Left ventricle myocardium inferior (tissue), 1 donor: ENCODE measurements around the gene TBC1D9. TPM values are rescaled to one million over a fixed set of nuclear protein-coding genes. Genes with fewer than 3 reads are reported as not detected.
A peak's percentile ranks its signal among the peaks of the same experiment; 100 is the strongest.

Experiments
- DNase-seq: peaks from one replicate; pipeline ENCODE4 v3.0.0-alpha.2; 2020
- H3K27ac ChIP-seq: fragments of 200-600 bp; replicated peaks from 2 replicates; pipeline ENCODE4 v1.8.0; 2021
- H3K27me3 ChIP-seq: fragments of 200-600 bp; 2 replicates; pipeline ENCODE4 v1.8.0; 2021; ENCODE audit warnings: low read depth
- H3K36me3 ChIP-seq: fragments of 200-600 bp; 2 replicates; pipeline ENCODE4 v1.8.0; 2021
- H3K4me1 ChIP-seq: fragments of 200-600 bp; 2 replicates; pipeline ENCODE4 v1.8.0; 2021
- H3K4me3 ChIP-seq: fragments of 200-600 bp; 2 replicates; pipeline ENCODE4 v1.8.0; 2021; ENCODE audit warnings: mild to moderate bottlenecking, moderate library complexity
- H3K9me3 ChIP-seq: fragments of 200-600 bp; replicated peaks from 2 replicates; pipeline ENCODE4 v1.8.0; 2021
- intact Hi-C: fragments of 100-400 bp; cut with micrococcal nuclease; formaldehyde crosslinking; loops from one replicate; pipeline ENCODE4 v1.11.0; 2022
- total RNA-seq: library from RNA; stranded (reverse); fragmentation: NEBNext Ultra II Directional; extraction: Animal tissue kit (Norgen Biotek cat#: 25700); gene quantifications from one replicate; pipeline ENCODE4 v1.2.1, GENCODE V29; 2021
- TF ChIP-seq, protein P1 (sequence below): fragments of 200-600 bp; IDR thresholded peaks from 2 replicates; pipeline ENCODE4 v1.8.0; 2021; ENCODE audit warnings: antibody characterized with exemption, mild to moderate bottlenecking, borderline replicate concordance
- donor health status: DM: no; HTN: yes; CAD: no; lungs with severe emphysema.

Gene TBC1D9
- total RNA-seq, 1 donor from 2014 or later: 11.4 TPM

DNA sequence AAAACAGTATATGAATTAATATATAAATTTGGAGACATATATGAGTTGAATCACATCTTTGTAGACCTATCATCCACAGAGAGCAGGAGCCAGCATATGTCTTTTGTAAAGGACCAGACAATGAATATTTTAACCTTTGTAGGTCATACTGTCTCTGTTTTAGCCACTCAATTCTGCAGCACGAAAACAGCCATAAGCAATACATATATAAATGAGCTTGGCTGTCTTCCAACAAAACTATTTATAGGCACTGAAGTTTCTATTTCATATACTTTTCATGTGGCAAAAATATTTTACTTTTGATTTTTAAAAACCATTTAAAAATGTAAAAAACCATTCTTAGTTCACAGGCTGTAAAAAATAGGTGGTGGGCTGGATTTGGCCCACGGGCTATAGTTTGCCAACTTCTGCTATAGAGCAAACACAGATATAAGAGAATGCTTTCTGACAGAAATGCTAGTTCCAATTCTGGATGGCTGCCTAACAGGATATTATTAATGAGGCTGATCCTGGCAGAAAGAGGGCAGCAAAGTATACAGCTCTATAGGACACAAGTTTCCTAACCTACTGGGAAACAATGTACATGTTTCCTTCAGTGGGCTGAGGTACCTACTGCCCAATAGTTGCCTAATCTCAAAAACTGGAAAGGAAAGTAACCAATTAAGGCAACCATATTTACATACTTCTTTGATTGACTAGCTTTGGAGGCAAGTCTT, 129.4 kb downstream of the TBC1D9 start:
- H3K4me3 ChIP-seq: no peak overlapping the region
- TF ChIP-seq, protein P1, sequence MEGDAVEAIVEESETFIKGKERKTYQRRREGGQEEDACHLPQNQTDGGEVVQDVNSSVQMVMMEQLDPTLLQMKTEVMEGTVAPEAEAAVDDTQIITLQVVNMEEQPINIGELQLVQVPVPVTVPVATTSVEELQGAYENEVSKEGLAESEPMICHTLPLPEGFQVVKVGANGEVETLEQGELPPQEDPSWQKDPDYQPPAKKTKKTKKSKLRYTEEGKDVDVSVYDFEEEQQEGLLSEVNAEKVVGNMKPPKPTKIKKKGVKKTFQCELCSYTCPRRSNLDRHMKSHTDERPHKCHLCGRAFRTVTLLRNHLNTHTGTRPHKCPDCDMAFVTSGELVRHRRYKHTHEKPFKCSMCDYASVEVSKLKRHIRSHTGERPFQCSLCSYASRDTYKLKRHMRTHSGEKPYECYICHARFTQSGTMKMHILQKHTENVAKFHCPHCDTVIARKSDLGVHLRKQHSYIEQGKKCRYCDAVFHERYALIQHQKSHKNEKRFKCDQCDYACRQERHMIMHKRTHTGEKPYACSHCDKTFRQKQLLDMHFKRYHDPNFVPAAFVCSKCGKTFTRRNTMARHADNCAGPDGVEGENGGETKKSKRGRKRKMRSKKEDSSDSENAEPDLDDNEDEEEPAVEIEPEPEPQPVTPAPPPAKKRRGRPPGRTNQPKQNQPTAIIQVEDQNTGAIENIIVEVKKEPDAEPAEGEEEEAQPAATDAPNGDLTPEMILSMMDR: peak; percentile 21

DNA sequence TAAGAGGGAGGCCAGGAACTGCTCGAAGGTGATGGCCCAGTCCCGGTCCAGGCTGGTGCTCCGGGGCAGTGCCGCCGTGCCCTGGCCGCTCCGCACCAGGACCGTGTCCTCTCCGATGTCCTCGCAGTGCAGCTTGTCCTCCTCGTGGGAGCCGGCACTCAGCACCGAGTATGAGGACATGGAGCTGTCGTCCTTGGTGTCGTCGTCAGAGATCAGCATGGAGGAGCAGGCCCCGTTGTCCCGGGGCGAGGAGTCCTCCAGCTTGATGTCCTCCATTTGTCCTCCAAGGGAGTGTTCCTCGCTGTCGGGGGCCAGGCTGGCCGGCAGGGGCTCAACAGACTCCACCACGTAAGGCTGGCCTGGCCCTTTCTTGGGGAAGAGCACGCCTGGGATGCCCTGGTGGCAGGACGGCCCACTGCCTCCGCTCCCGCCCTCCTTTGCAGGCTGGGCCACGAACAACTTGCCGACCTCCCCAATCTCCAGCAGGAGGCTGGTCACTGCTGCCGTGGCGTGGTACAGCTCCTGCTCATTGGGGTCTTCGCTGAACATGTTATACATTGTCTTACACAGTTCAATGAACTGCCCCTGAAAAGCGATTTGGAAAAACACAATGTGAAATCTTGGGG, 133.7 kb downstream of the TBC1D9 start:
- Histone ChIP-seq H3K9me3 (no peaks in the 10 kb centered on the region), H3K27ac (no peak overlapping the region), H3K4me1 (no peaks in the 10 kb centered on the region), H3K36me3 (peaks cover 60% of the 10 kb centered on the region), H3K27me3 (no peaks in the 10 kb centered on the region), H3K4me3 (no peak overlapping the region)
- intact Hi-C loops: no loop called here
- no peak for DNase-seq
- TF ChIP-seq, protein P1: no peak

More for the DNA sequence above, 129.4 kb downstream of the TBC1D9 start:
- no peaks in the 10 kb centered on the region for H3K4me1 ChIP-seq
- H3K27me3 ChIP-seq: no peaks in the 10 kb centered on the region
- no peak overlapping the region for H3K27ac ChIP-seq
- H3K36me3 ChIP-seq: peaks cover 74% of the 10 kb centered on the region
- intact Hi-C loops: no loop called here
- H3K9me3 ChIP-seq: no peaks in the 10 kb centered on the region
- DNase-seq: no peak

DNA sequence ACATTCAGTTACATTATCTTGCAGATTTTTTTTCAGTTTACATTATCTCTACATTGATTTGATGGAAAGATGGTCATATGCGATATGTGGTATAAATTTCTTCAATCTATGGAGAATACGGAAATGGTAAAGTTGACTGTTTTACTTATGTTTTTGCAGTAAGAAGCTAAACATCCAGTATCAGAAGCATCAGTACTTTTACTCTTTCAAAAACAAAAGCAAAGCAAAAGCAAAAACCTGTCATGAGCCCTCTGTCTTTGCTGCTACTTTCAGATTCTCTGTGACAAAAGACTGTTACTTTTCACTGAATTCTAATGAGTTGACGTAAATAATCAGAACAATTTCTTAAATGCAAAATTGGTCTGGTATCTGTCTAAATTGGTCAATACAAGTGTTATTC, 135.0 kb downstream of the TBC1D9 start:
- no peak overlapping the region for H3K27ac ChIP-seq
- TF ChIP-seq, protein P1: no peak
- no peak overlapping the region for H3K4me3 ChIP-seq
- intact Hi-C loops: no loop called here
- DNase-seq: no peak
- no peaks in the 10 kb centered on the region for H3K4me1 ChIP-seq
- H3K9me3 ChIP-seq: no peaks in the 10 kb centered on the region
- no peaks in the 10 kb centered on the region for H3K27me3 ChIP-seq
- peaks cover 47% of the 10 kb centered on the region for H3K36me3 ChIP-seq

DNA sequence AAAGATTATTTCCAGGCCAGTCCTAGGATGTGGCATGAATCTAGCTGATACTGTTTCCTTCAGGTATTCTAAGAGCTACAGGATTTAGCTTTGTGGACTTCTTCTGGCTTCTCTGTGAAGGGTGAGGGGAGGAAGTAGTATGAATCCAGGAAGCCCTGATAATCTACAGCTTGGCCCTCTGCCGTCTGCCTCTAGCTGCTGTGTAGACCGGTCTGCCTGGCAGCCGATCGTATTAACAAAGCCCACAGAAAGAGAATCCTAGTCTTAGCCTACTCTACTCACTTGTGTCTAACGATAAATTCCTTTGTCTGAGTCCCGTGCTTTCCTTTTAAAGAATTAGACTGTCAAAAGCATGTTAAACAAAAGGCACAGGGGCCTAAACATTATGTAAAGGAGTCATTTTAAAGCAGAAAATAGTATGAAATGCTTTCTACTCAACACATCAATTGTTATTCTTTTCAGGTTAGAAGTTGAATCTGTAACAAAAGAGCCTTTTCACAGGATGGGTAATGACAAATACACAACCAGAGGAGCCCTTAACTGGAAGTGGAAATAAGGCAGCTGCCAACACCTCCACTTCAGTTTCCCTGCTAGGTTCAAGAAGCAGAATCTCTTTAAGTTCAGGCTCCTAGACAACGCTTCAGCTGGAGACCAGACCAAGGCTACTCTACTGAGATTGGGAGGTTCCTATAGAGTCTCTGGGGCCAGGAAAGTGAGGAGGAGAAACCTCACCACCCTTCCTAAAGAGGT, 138.5 kb downstream of the TBC1D9 start:
- intact Hi-C loops: loop anchor here (5.0 kb wide), 1 partner anchor 235 kb away; no protein-coding TSS in a partner anchor
- Histone ChIP-seq H3K9me3 (no peaks in the 10 kb centered on the region), H3K4me3 (no peak overlapping the region), H3K36me3 (peaks cover 15% of the 10 kb centered on the region), H3K27me3 (no peaks in the 10 kb centered on the region), H3K27ac (no peak overlapping the region), H3K4me1 (no peaks in the 10 kb centered on the region)
- TF ChIP-seq, protein P1: no peak
- DNase-seq: no peak

DNA sequence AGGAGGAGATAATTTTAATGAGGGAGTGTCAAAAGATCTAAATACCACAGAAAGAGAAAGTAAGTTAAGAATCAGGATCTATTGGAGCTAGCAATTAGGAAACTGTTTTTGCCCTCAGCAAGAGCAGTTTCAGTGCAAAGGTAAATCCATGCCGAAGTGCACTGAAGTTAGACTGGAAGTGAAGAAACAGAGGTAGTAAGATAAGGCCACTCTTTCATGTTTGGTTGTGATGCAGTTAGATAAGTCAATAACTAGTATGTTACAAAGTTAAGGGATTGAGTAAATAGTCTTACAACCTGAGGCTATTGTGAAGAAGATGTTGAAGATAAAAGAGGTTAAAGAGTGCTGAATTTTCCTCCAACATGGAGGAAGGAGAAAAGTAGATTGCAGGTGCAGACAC, 140.7 kb downstream of the TBC1D9 start:
- intact Hi-C loops: loop anchor here (5.0 kb wide), 1 partner anchor 237 kb away; no protein-coding TSS in a partner anchor
- Histone ChIP-seq H3K27ac (no peak overlapping the region), H3K4me3 (no peak overlapping the region), H3K27me3 (no peaks in the 10 kb centered on the region), H3K9me3 (no peaks in the 10 kb centered on the region), H3K36me3 (no peaks in the 10 kb centered on the region), H3K4me1 (no peaks in the 10 kb centered on the region)
- no peak for DNase-seq
- TF ChIP-seq, protein P1: no peak
